Left ventricle myocardium superior (tissue), 1 donor: ENCODE measurements around the gene EFNA2. TPM values are rescaled to one million over a fixed set of nuclear protein-coding genes. Genes with fewer than 3 reads are reported as not detected.
"Not testable (repeated sequence)": the region's sequence is repeated elsewhere in the genome, so short reads cannot be mapped to it uniquely, and the experiment has no call there.

Experiments used
- ATAC-seq: fragments of 200-7000 bp; cut with Tn5 transposase; one replicate; pipeline ENCODE4 v1.9.1; 2020; ENCODE audit warnings: mild to moderate bottlenecking, moderate library complexity
- DNase-seq: peaks from one replicate; pipeline ENCODE4 v3.0.0-alpha.2; 2020
- intact Hi-C: fragments of 100-400 bp; cut with micrococcal nuclease; formaldehyde crosslinking; loops from one replicate; pipeline ENCODE4 v1.11.0; 2022
- total RNA-seq: library from RNA; stranded (reverse); fragmentation: NEBNext Ultra II Directional; extraction: Animal tissue kit (Norgen Biotek cat#: 25700); gene quantifications from one replicate; pipeline ENCODE4 v1.2.1, GENCODE V29; 2021
- donor health status: DM: no; HTN: yes; CAD: no; lungs with severe emphysema.

The EFNA2 gene
- total RNA-seq, 1 donor from 2014 or later, result not detected

- no peak for ATAC-seq
- DNase-seq, result no peak
- intact Hi-C loops, result no loop called here
Observed at GRCh38 chr19:1290703-1291651, 5.3 kb downstream of the EFNA2 start.

- no peak for ATAC-seq
- intact Hi-C loops, result no loop called here
- no peak for DNase-seq
Observed at GRCh38 chr19:1291761-1292418, 6.2 kb downstream of the EFNA2 start.

- no peak for ATAC-seq
- intact Hi-C loops, result no loop called here
- DNase-seq, result no peak
Observed at GRCh38 chr19:1292419-1293151, 6.9 kb downstream of the EFNA2 start.

DNA sequence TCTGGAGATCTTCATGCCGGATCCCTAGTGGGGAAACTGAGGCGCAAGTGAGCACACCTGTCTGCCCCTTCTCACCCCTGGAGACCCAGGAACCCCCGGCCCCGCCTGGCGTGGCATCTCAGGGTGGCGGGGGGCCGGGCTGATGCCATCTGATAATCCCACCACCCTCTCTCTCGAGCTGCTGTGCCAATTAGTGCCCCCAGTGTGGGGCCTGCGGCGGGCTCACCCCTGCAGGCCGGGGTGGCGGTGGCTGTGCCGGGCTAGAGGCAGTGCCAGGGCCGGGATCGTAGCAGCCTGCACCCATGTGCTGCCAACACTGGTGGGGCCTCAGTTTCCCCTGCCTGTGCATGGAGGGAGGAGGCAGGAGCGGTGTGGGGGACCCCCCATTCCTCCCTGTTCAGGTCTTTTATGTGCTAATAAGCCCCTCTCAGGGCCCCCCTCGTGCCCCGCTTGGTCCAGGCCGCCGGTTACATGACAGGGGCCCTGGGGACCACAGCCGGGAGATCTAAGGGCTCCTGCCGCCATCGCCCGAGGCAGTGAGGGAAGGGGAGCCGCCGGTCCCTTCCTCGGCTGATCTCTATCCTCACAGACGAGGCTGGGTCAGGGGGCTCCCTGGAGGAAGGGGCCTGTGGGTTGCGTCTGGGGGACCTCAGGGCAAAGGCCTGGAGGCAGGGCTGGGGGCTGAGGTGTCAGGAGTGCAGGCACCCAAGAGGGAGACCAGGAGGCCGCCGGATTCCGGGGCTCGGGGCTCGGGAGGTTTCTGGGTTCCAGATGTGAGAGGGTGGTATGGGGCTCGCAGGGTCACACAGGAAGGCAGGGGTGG, 8.3 kb downstream of the EFNA2 start:
- intact Hi-C loops, result no loop called here
- ATAC-seq (no peak), DNase-seq (no peak)

- ATAC-seq (no peak), DNase-seq (no peak)
- intact Hi-C loops, result no loop called here
Observed at GRCh38 chr19:1294688-1295087, 9.0 kb downstream of the EFNA2 start.

- DNase-seq, result no peak
- intact Hi-C loops, result no loop called here
- ATAC-seq, result no peak
Observed at GRCh38 chr19:1295169-1296012, 9.7 kb downstream of the EFNA2 start.

GRCh38 chr19:1296078-1296477, 10.4 kb downstream of the EFNA2 start:
- DNase-seq (no peak), ATAC-seq (no peak)
- intact Hi-C loops, result no loop called here

GRCh38 chr19:1296575-1297271, 11.1 kb downstream of the EFNA2 start:
- no peak for ATAC-seq
- DNase-seq, result no peak
- intact Hi-C loops, result no loop called here

- DNase-seq (no peak), ATAC-seq (no peak)
- intact Hi-C loops, result no loop called here
Observed at GRCh38 chr19:1298235-1298634, 12.6 kb downstream of the EFNA2 start.

DNA sequence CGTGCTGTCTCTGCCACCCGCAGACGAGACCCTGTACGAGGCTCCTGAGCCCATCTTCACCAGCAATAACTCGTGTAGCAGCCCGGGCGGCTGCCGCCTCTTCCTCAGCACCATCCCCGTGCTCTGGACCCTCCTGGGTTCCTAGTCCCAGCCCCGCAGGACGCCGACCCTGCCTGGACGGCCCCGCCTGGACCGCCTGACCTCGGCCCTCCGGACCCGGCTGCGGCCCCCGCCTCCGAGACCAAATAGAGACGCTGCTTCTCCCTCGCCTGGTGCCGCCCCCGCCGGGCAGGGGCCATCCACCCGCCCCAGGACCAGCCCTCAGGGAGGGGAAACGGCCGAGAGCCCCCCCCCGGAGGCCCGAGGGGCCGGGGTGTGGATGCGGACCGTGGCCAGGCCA, 14.1 kb downstream of the EFNA2 start:
- DNase-seq (no peak), ATAC-seq (no peak)
- intact Hi-C loops, result no loop called here

DNA sequence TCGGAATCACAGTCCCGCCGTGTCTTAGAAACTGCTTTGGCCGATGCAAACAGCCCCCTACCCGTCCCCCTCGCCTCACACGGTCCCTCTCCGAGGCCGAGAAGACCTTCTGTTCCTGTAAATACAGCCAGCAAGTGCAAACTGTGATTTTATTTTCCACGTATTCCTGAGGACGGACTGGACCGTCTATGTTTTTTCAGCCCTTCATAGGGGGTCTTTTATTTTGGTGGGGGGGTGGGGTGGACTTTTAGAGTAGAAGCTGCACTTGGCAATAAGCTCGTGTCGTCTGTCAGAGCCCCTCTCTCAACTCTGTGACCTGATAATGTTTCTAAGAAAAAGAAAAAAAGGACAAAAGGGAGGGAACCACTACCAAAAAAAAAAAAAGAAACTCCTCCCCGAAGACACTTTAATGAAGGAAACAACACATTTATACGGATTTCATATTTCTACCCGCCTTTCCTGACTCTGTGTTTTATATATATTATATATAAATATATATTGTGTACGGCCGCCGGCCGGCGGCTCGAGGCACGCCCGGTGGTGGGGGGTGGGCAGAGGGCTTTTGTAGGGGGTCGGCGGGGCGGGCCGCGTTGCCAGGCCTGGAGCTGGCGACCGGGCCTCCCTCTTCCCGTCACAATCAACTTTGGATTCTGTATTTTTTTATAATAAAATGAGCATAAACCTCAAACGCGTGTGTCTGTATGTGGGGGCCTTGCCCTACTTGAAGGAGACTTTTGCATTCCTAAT, 15.2 kb downstream of the EFNA2 start:
- no peak for DNase-seq
- intact Hi-C loops, result no loop called here
- no peak for ATAC-seq

DNA sequence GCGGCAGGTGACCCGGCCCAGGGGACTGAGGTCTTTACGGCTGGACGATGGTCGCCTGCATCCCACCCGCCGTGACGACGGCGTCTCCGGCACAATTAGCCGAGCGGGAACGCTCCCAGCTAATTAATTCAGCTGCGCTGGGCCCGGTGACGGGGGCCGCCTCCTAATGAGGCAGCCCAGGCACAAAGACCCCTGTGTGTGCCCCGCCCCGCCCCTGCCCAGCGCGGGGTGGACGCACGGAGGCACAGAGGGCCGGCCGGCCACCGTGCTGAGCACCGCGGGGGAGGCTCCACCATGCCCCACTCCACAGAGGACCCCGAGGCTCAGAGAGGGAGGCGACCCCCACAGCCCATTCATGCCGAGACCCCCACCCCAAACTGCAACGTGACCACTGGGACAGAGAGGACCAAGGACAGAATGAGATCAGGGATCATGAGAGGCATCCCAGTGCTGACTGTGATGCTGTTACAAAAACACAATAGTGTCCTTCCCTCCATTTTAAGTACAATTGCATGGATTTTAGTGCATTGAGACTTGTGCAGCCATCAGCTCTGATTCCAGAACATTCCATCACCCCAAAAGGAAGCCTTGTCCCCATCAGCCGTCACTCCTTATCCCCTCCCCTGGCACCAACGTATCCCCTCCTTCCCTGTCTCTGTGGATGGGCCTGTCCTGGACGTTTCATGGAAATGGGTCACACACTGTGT, 17.0 kb downstream of the EFNA2 start:
- ATAC-seq (no peak), DNase-seq (no peak)
- intact Hi-C loops, result no loop called here

GRCh38 chr19:1304197-1304924, 18.7 kb downstream of the EFNA2 start:
- no peak for DNase-seq
- intact Hi-C loops, result no loop called here
- ATAC-seq, result no peak

- ATAC-seq, DNase-seq, intact Hi-C loops: not testable (repeated sequence)
Observed at GRCh38 chr19:1305354-1305753, 19.7 kb downstream of the EFNA2 start.

DNA sequence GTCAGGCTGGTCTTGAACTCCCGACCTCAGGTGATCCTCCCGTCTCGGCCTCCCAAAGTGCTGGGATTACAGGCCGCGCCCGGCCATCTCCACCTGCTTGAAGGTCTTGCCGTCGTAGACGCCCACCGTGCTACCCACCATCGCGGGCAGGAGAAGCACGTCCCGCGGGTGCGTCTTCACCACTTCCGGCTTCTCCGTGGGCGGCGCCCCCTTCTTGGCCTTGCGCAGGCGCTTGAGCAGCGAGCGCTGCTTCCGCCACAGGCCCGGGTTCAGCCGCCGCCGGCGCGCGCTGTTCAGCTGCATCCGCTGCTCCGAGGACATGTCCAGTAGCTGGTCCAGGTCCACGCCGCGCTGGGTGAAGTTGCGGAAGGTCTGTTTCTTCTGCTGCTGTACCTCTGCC, 21.6 kb downstream of the EFNA2 start:
- no peak for ATAC-seq
- DNase-seq, result no peak
- intact Hi-C loops, result no loop called here
